NCI-H82 treated with DMSO at 0.1 percent for 48 hours (cell line): ENCODE data around the gene SLC44A5.
"Not testable (repeated sequence)": the region's sequence is repeated elsewhere in the genome, so short reads cannot be mapped to it uniquely, and the experiment has no call there.

Experiments
- DNase-seq: peaks from one replicate; lab custom pipeline; 2025; ENCODE audit not compliant: unreplicated experiment; lab: John Stamatoyannopoulos, UW

Gene SLC44A5

DNA sequence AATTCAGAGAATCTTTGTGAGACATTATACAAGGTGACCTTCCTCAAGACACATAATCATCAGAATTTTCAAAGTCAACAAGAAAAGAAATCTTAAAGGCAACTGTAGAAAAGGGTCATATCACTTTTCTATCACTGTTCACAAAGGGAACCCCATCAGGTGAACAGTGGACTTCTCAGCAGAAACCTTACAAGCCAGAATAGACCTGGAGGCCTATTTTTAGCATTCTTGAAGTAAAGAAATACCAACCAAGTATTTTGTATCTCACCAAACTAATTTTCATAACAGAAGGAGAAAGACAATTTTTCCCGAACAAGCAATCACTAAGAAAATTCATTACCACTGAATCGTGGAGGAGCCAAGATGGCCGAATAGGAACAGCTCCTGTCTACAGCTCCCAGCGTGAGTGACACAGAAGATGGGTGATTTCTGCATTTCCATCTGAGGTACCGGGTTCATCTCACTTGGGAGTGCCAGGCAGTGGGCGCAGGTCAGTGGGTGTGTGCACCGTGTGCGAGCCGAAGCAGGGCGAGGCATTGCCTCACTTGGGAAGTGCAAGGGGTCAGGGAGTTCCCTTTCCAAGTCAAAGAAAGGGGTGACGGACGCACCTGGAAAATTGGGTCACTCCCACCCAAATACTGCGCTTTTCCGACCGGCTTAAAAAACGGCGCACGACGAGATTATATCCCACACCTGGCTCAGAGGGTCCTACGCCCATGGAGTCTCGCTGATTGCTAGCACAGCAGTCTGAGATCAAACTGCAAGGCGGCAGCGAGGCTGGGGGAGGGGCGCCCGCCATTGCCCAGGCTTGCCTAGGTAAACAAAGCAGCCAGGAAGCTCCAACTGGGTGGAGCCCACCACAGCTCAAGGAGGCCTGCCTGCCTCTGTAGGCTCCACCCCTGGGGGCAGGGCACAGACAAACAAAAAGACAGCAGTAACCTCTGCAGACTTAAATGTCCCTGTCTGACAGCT lies 235.2 kb downstream of the SLC44A5 start:
- peak; percentile 30 for DNase-seq

DNA sequence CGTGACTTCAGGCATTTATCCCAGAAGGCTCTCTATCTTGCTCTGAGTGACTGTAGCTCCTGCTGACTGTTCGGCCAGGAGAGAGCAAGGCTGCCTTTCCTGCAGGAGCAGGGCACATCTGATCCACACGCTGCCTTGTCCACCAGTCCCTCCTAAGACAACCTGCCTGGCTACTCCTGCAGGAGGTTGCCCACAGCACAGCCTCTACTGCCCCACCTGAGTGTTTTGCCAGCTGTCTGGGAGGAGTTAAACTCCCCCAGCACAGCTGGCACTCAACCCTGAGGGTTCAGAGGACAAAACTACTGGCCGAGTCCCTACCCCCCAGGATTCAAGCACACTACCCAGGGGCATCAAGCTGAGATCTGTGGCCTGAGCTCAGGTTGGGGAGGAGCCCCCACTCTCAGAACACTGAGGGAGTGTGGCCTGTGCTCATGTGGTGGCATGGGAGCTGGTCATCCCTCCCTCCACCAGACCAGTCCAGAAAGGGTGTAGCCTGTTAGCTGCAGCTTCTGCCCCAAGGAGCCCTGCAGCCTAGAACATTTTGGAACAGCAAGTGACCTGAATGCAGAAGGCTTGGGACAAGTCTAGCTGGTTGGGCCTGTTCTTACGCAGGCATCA lies 237.3 kb downstream of the SLC44A5 start:
- DNase-seq: no peak

DNA sequence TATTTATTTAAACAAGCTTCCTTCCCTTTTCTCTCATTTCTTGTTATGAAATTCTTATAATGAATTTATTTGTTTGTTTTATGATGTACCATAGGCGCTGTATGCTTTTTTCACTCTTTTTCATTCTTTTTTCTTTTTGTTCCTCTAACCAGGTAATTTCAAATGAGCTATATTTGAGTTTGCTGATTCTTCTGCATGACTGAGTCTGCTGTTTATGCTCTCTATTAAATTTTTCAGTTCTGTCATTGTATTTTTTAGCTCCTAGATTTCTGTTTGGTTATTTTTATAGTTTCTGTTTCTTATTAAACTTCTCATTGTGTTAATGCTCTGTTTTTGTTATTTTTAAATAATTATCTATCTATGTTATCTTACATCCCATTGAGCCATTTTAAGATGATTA lies 244.3 kb downstream of the SLC44A5 start:
- no peak for DNase-seq

DNA sequence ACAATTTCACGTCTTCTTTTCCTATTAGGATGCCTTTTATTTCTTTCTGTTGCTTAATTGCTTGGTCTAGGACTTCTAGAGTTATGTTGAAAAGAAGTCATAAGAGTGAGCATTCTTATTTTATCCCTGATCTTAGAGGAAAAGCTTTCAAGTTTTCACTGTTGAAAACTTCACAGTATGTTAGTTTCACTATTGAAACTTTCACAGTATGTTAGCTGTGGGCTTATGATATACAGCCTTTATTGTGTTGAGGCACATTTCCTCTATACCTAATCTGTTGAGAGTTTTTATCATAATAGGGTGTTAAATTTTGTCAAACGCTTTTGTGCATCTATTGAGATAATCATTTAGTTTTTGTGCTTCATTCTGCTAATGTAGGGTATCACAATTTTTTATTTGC lies 249.7 kb downstream of the SLC44A5 start:
- DNase-seq: no peak

DNA sequence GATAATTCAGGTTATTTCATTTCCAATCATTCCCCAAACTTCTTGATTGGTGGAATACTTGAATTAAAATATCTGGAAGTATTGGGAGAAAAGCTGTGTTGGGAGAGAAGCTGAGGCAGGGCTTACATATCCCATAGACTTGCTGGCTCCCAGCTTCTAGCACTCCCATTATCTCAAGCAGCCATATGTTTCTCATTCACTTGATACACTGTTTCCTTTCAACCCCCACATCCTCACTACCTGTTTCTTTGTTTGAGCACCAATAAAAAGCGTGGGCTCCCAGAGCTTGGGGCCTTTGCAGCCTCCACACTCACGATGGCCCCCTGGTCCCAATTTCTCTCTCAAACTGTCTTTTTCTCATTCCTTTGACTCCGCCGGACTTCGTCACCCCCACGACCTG lies 256.6 kb downstream of the SLC44A5 start:
- DNase-seq: not testable (repeated sequence)

DNA sequence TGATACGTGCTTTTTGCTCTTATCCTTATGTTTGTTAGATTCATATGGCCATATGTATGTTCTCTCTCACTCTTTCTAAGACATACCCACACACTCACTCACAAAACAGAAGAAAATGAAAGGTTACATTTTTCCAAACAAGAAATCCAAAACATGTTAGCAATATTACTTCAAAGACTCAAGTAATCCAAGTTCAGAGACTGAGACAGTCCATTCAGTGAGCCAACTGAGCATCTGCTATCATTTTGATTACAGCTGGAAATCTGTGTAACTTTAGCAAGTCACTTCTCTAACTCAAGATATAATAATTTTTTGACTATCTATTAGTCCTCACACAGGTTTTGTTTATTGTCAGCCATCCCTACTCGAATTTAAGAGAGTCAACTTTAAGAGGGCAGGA lies 257.9 kb downstream of the SLC44A5 start:
- DNase-seq: no peak

DNA sequence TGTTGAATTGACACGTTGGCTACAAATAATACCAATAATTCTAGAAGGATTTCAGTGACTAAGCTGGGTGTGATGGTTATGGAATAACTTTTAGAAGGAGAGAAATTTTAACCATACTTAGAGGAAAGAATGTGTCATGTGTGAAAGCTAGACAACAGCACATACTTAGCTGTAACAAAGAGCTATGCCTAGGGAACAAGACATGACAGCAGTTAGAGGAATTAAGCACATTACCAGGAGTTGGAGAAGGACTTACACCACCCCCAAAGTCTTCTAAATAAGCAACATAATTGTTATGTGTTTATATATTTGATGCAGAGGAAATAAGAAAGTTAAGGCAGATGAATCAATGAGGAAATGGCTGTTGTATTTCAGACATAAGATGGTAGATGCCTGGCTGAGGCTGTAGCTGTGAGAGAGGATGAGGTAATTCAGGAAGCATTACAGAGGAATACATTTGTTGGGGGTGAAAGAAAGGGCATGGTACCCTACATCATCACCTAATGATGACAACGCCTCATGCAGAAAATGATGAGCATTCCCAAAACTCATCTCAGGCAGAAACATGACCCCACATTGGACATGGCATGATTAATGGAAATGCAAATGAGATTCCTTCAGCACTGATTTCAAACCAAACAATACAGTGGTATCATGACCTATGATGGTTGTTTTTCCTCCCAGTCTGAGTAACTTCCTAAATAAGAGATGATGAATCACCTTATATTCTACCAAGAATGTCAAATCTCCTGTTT lies 265.2 kb downstream of the SLC44A5 start:
- DNase-seq: no peak

DNA sequence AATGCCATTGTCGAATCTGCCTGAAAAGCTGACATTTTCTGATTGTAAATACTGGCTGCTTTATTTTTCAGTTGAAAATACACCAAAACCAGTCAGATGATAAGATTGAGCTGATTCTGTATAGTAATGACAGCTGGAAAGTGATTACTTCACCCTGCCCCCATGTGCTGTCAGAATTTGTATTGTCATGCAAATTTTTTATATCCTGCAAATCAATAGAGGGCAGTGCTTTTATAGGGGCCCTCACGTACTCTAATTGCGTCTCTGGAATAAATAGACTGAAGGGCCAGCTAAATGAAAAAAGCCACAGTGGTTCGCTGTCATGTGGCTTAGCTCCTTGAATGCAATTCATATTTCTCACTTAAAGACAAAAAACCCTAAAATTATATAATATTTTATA lies 268.1 kb downstream of the SLC44A5 start:
- DNase-seq: no peak

DNA sequence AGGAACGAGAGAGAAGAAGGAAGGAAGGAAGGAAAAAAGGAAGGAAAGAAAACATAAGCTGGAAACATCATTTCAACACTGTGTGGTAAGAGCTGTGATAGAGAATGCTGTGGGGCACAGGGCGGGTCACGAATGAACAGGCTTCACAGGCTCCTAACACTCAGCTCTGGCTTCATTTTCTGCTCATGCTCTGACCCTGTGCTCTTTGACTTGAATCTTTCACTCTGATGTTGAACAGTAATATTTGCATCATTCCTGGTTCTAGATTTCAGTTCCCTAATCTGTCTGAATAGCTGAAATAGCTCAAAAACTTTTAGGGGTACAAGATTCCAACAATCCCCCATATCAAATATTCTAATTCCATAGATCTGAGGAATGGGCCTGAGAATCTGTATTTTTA lies 269.4 kb downstream of the SLC44A5 start:
- no peak for DNase-seq

DNA sequence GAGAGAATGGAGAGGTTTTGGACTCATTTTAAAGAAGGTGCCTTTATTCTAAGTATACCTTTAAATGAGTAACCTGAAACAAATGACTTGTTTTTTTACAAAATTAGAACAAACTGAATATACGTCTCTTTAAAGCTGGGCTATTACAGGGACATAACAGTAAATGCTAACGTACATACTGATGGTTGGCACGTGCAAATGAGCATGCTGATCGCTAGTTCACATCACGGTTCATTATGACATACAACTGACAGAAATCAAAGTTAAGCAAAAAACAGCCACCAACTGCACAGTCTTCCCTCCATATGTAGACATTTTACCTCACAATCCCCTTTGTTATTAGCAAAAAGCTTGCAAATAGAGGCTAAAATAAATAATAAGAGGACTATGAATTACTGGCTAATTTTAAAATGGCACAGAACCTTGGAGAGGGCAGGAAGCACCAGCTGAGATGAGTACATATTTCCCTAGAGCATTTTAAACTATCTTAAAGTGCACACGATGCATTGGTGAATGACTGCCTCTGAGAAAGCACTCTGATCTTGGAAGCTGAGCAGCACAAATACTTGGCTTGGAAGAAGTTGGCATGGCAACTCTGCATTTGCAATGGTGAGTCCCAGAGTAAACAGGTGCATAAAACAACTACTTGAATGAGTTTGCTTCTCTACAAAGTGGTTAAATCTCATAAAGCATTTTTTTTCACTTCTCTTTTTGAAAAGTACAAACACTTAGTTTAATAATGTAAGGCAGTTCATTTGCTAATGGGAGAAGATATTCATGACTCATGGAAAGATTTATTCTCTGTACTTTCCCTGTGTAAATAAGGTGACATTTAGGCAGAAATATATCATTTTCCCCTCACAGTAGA lies 272.1 kb downstream of the SLC44A5 start:
- no peak for DNase-seq

DNA sequence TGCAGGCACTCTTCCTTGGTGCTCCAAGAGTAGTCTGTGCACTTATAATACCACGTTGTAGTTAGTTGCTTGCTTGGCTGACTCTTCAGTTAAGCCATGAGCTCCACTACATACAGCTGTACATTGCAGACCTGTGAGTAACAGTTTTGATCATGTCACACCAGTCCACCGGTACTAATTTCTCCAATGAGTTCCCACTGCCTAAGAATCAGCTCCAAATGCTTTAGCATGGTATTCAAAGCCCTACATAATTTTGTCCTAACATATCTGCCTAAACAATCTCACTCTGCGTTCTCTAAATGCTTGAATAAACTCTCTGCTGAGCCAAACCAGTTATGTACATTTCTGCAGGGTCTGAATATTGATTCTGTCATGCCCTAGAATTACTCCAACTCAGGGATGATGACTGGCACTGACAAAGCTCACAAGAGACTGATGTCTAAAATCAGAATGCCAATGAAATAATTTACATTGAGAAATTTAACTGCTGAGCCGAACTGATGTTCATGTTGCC lies 276.0 kb downstream of the SLC44A5 start:
- no peak for DNase-seq

DNA sequence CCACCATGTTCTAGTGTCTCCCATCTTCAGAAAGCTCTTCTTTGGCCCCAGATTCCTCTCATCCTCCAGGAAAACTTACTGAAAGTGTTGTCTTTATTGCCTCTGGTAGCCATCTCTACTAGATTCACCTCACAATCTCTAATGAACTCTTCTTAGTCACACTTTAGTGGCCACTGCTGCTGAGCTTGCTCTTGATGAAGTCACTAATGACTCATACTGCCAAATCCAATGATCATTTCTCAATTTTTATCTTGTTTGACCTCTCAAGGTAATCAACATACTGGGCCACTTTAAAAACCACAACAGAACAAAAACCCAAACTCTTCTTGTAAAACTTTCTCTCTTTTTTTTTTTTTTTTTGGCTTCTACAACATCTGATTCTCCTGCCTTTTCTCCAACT lies 280.3 kb downstream of the SLC44A5 start:
- DNase-seq: no peak

DNA sequence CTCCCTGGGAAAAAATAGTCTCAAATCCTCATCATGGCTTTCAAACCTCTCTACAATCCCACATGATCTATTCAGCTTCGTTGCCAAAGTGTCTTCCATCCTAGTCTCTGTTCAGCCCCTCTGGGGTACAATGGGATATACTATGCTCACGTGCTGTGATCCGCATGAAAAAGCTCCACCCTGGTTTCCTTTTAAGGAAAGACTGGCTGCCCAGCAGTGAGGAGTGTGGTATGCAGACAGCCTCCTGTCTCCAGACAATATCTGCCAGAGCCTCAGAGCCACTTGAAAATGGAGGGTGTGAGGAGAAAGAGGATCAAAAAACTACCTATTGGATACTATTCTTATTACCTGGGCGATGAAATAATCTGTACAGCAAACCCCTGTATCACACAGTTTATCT lies 282.2 kb downstream of the SLC44A5 start:
- no peak for DNase-seq

DNA sequence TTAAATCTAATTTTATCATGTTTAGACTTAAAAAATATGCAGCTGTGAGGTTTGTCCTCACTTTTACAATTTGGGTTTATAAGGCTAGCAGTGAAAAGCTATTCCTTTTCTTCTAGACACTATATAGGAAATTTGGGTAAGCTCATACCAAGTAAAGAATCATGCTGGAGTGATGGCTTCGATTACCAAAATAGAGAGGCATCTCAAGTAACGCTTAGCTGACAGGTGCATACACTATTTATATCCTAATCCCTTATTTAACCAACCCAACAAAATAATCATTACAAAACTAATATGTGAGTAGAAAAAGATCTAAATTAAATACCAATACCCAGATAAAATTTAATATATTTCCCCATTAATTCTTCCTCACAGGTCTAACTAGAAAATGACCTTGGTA lies 283.5 kb downstream of the SLC44A5 start:
- DNase-seq: no peak

DNA sequence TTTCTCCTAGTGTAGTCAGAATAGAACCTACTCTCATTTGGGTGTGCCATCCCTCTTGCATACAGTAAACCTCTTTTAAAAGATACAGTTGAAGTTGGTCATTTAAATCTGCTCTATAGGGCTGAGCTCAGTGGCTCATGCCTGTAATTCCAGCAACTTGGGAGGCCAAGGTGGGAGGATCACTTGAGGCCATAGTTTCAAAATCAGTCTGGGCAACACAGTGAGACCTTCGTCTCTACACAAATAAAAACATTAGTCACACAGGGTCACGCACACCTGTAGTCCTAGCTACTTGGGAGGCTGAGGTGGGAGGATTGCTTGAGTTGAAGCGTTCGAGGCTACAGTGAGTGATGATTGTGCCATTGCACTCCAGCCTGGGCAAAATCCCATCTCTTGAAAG lies 292.9 kb downstream of the SLC44A5 start:
- DNase-seq: no peak

DNA sequence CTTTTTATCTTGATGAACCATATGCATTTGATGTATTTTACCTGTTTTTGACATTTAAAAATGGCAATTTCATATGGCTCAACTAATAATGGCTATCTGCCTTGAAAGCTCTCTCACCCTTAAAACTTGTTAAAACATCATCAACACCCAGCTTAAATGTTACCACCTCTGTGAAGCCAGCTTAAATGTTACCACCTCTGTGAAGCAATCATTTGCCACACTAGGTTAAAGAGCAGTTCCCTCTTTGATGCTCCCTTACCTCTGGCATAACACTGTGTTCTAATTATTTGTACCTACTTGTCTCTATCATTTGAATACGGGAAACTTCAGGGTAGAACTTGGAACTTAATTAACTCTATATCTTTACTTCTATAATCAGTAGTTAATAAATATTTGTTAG lies 294.7 kb downstream of the SLC44A5 start:
- no peak for DNase-seq

DNA sequence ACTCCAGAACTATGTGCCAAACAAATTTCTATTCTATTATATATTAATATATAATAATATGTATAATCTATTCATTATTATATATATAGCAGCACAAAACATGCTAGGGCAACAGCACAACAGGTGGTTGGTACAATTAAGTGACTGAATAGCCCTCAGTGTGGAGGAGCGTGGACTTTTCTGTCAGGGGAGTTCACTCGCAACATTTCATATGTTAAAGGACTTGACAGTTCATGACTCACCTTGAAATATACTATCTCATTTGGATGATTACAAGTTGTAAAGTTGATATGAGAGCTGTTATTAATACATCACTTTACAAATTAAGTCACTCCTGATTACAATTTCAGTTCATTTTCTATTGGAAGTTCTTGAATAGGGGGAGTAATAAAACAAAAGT lies 298.3 kb downstream of the SLC44A5 start:
- no peak for DNase-seq

DNA sequence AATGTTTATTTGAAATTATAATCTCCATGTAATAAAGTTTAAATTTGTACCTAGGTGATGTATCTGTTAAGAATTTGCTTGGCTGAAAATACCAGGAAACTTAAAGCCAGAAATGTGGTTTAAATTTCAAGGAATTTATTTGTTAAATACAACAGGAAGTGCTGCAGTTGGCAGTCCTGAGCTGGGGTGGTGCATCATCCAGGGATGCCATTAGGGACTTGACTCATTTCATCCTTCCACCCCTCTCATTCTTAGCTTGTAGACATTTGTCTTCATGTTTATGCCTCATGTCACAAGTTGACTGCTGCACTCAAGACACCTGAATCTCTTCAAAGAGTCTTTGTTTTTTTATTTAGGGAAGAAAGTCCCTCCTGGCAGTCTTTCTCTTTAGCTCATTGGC lies 300.8 kb downstream of the SLC44A5 start:
- DNase-seq: no peak

DNA sequence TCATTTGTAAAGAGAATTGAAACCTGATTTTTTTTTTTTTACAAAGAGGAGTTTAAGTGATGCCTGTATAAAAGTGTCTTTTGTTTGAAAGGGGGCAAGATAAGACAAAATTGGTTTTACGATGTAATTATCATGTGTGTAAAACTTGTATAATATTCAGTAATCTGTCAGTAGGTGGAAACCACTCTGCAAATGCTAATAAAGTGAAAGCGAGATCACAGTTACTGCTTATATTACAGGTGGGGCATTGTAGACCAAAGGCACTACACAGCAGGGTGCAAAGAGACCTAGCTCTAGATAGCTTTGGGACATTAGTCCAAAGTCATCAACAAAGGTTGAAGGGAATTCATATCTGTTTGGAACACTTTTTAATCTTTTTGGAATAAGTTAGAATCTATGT lies 302.5 kb downstream of the SLC44A5 start:
- no peak for DNase-seq

DNA sequence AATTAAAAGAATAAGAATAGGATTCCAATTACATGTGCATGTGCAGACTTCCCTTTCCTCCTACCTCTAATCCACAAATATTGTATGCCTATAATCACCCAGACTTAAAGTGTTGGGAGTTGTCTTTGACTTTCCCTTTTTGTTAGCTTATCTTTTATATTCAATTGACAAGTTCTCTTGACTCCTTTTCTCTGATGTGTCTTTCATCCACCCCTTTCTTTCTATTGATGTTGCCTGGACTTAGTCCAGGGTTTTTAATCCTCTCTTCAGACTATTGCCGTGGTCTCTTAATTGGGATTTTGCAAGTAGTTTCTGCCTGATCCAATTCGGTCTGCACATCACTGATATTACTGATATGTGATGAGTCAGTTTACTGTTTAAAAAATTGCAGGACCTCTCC lies 305.9 kb downstream of the SLC44A5 start:
- peak; percentile 33 for DNase-seq

DNA sequence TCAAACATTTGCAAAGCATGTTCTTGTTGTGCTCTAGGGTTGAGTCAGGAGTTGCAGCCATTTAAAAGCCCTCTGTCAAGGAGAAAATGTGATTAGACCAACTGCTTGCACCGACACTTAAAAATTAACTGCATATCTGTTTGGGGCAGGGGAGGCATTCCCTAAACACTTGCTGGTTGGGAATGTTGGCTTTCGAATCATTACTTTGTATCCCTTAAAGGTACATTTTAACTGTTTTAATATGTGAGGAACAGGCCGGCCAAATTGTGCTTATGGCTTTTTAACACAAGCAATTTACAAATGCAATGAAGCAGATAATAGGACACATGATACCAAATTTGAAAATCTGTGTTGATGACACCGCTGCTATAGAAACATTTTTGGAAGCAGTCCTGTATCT lies 317.6 kb downstream of the SLC44A5 start:
- no peak for DNase-seq
